H1 (cell line): ENCODE data around the gene CTSS. TPM values are rescaled to one million over a fixed set of nuclear protein-coding genes. Genes with fewer than 3 reads are reported as not detected.

Experiments used
- CEBPB ChIP-seq: IDR thresholded peaks from 2 replicates; pipeline ENCODE4 v1.6.1; 2012; ENCODE audit warnings: low read depth, low read length
- EP300 ChIP-seq, 2 experiments: IDR thresholded peaks; 1 replicate in 1 of 2; 2 replicates in 1 of 2; pipeline ENCODE4 v1.6.1; 2011 to 2012; ENCODE audit warnings: low read depth in 2 of 2, low read length in 2 of 2, mild to moderate bottlenecking in 2 of 2, borderline replicate concordance in 1 of 2, inconsistent platforms in 1 of 2, moderate library complexity in 1 of 2
- RAD21 ChIP-seq, 2 experiments: IDR thresholded peaks in 1 of 2; conservative IDR thresholded peaks in 1 of 2; 2 replicates each; pipeline ENCODE4 v1.6.1; 2011; ENCODE audit warnings: low read depth in 2 of 2, low read length in 2 of 2, improper control_type of control experiment in 1 of 2, inconsistent platforms in 1 of 2, mild to moderate bottlenecking in 1 of 2, moderate library complexity in 1 of 2
- polyA plus RNA-seq, 7 experiments: library from polyadenylated mRNA; depleted of rRNA in 3 of 7; stranded (reverse) in 5 of 7; unstranded in 2 of 7; fragments of >200 nt in 5 of 7; fragments of 200-250 nt in 2 of 7; gene quantifications; 1 replicate in 5 of 7; 2 replicates in 1 of 7; 4 replicates in 1 of 7; pipeline versions ENCODE4 v1.2.1 to v1.2.3, GENCODE V29; 2011 to 2013; ENCODE audit warnings: missing spikeins in 2 of 7, mixed read lengths in 2 of 7
- total RNA-seq: library from RNA; stranded (reverse); fragmentation: NEBNext Ultra II Directional; extraction: Animal tissue kit (Norgen Biotek cat#: 25700); gene quantifications from 2 replicates; pipeline ENCODE4 v1.2.1, GENCODE V29; 2021

The CTSS gene
- total and polyA plus RNA-seq, 2 of the 8 experiments (the other 6 are each of a cell fraction or from before 2014, with no cell fraction given), result not detected

DNA sequence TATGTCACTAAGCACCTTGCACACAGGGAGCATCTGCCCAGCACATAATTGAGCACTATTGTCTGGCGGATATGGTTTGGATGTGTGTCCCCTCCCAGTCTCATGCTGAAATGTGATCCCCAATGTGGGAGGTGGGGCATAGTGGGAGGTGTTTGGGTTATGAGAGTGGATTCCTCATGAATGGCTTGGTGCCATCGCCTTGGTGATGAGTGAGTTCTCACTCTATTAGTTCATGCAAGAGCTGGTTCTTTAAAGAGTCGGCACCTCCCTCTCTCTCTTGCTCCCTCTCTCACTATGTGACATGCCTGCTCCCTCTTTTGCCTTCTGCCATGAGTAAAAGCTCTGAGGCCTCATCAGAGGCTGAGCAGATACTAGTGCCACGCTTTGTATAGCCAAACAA is 32.9 kb upstream of the CTSS start (continued):
- TF ChIP-seq EP300 (IDR thresholded peaks at IDR 0.05; ENCODE audit: borderline replicate concordance in 1 of 2, low read depth in 2 of 2, low read length in 2 of 2) (no peak), RAD21 (IDR thresholded peaks at IDR 0.05 in 1 of 2, conservative IDR thresholded peaks at IDR 0.05 in 1 of 2; ENCODE audit: low read depth in 2 of 2, low read length in 2 of 2) (no peak), CEBPB (no peak)
